Activated T-helper 1 cell treated with anti-CD3 and anti-CD28 coated beads, Interleukin-12 subunit alpha, Interleukin-12 subunit beta, Interleukin-2, Interleukin-4 antibody, amounts not matched to agents 30 ng/mL and 10 ng/mL and 1 ng/mL, durations not matched to agents 14 hours and 24 hours and 36 hours (primary cell): ENCODE results near the gene IMMP2L. TPM values are rescaled to one million over a fixed set of nuclear protein-coding genes. Genes with fewer than 3 reads are reported as not detected.
A peak's percentile ranks its signal among the peaks of the same experiment; 100 is the strongest.

ENCODE experiments used
- DNase-seq: peaks from one replicate; pipeline ENCODE4 v3.0.0; 2021; ENCODE audit warnings: low spot score
- H3K27ac Mint-ChIP-seq: one replicate; pipeline ENCODE4 v1.8.0; 2021; ENCODE audit warnings: mild to moderate bottlenecking, mixed read lengths
- H3K27me3 Mint-ChIP-seq: one replicate; pipeline ENCODE4 v1.8.0; 2022; ENCODE audit warnings: mild to moderate bottlenecking, moderate library complexity, mixed read lengths; ENCODE audit not compliant: insufficient read depth
- H3K36me3 Mint-ChIP-seq: one replicate; pipeline ENCODE4 v1.8.0; 2021; ENCODE audit warnings: low read depth, mixed read lengths
- H3K4me1 Mint-ChIP-seq: one replicate; pipeline ENCODE4 v1.8.0; 2021; ENCODE audit warnings: low read depth, mixed read lengths
- H3K4me3 Mint-ChIP-seq: one replicate; pipeline ENCODE4 v1.8.0; 2021; ENCODE audit warnings: mild to moderate bottlenecking, moderate library complexity, mixed read lengths
- H3K9me3 Mint-ChIP-seq: one replicate; pipeline ENCODE4 v1.8.0; 2021; ENCODE audit warnings: mixed read lengths
- intact Hi-C: fragments of 100-400 bp; cut with micrococcal nuclease; formaldehyde crosslinking; loops from one replicate; pipeline ENCODE4 v1.15.1; 2024
- total RNA-seq: library from RNA; stranded (reverse); gene quantifications from 2 replicates; pipeline ENCODE4 v1.2.3, GENCODE V29; 2022

IMMP2L gene
- total RNA-seq, 1 donor from 2014 or later = 11.3 TPM

- Mint-ChIP-seq H3K9me3 (no peaks in the 10 kb centered on the region), H3K27ac (peak within 1 kb of the TSS; percentile 87), H3K27me3 (no peaks in the 10 kb centered on the region), H3K36me3 (peaks cover 38% of the 10 kb centered on the region), H3K4me1 (peaks cover 85% of the 10 kb centered on the region), H3K4me3 (peak within 1 kb of the TSS; percentile 93)
- intact Hi-C loops = loop anchor here (1.0 to 10.0 kb wide), 10 partner anchors 7 to 646 kb away; partner anchors contain the start of gene IMMP2L
- DNase-seq = peak; percentile 41
Measured at GRCh38 chr7:111090846-111091245, 471.4 kb downstream of the IMMP2L start, which contains the start of gene LRRN3. Gene LRRN3 (plus strand): TSS chr7:111091127. CDS start chr7:111122773, 31,646 bp downstream.

GRCh38 chr7:111089822-111090426, 472.4 kb downstream of the IMMP2L start:
- DNase-seq = no peak
- intact Hi-C loops = loop anchor here (1.0 to 10.0 kb wide), 9 partner anchors 8 to 647 kb away; partner anchors contain the start of gene IMMP2L
- peaks cover 4% of the 10 kb centered on the region for H3K9me3 Mint-ChIP-seq
- H3K36me3 Mint-ChIP-seq = peaks cover 40% of the 10 kb centered on the region
- H3K27ac Mint-ChIP-seq = no peak overlapping the region
- no peaks in the 10 kb centered on the region for H3K27me3 Mint-ChIP-seq
- H3K4me1 Mint-ChIP-seq = peaks cover 85% of the 10 kb centered on the region
- H3K4me3 Mint-ChIP-seq = peak overlapping the region; percentile 93

- intact Hi-C loops = no loop called here
- Mint-ChIP-seq H3K27ac (peak overlapping the region; percentile 9), H3K4me3 (no peak overlapping the region), H3K36me3 (peaks cover 28% of the 10 kb centered on the region), H3K4me1 (peaks cover 85% of the 10 kb centered on the region), H3K27me3 (no peaks in the 10 kb centered on the region), H3K9me3 (peaks cover 9% of the 10 kb centered on the region)
- DNase-seq = no peak
Measured at GRCh38 chr7:111088328-111088727, 474.0 kb downstream of the IMMP2L start.

- no peak for DNase-seq
- H3K27me3 Mint-ChIP-seq = no peaks in the 10 kb centered on the region
- intact Hi-C loops = no loop called here
- H3K27ac Mint-ChIP-seq = peak overlapping the region; percentile 94
- peaks cover 9% of the 10 kb centered on the region for H3K9me3 Mint-ChIP-seq
- peak overlapping the region; percentile 54 for H3K4me3 Mint-ChIP-seq
- peaks cover 16% of the 10 kb centered on the region for H3K36me3 Mint-ChIP-seq
- peaks cover 89% of the 10 kb centered on the region for H3K4me1 Mint-ChIP-seq
Measured at GRCh38 chr7:111086532-111086931, 475.8 kb downstream of the IMMP2L start.

GRCh38 chr7:111085356-111085755, 476.9 kb downstream of the IMMP2L start:
- intact Hi-C loops = no loop called here
- Mint-ChIP-seq H3K4me1 (peaks cover 91% of the 10 kb centered on the region), H3K27ac (peak overlapping the region; percentile 82), H3K36me3 (peaks cover 13% of the 10 kb centered on the region), H3K9me3 (peaks cover 9% of the 10 kb centered on the region), H3K4me3 (peak overlapping the region; percentile 15), H3K27me3 (no peaks in the 10 kb centered on the region)
- DNase-seq = no peak

GRCh38 chr7:111083413-111083812, 478.9 kb downstream of the IMMP2L start:
- peak; percentile 74 for DNase-seq
- Mint-ChIP-seq H3K27me3 (no peaks in the 10 kb centered on the region), H3K27ac (peak overlapping the region; percentile 82), H3K4me3 (peak overlapping the region; percentile 59), H3K9me3 (peaks cover 9% of the 10 kb centered on the region), H3K4me1 (peaks cover 84% of the 10 kb centered on the region), H3K36me3 (peaks cover 13% of the 10 kb centered on the region)
- intact Hi-C loops = loop anchor here (1.0 to 5.0 kb wide), 9 partner anchors 9 to 1369 kb away; partner anchors contain the start of genes DOCK4, IFRD1 and ZNF277

GRCh38 chr7:111082351-111082750, 479.9 kb downstream of the IMMP2L start:
- Mint-ChIP-seq H3K4me1 (peaks cover 81% of the 10 kb centered on the region), H3K9me3 (peaks cover 9% of the 10 kb centered on the region), H3K4me3 (peak overlapping the region; percentile 74), H3K27me3 (no peaks in the 10 kb centered on the region), H3K27ac (peak overlapping the region; percentile 82), H3K36me3 (peaks cover 13% of the 10 kb centered on the region)
- intact Hi-C loops = loop anchor here (2.0 to 5.0 kb wide), 5 partner anchors 58 to 1370 kb away; partner anchors contain the start of genes DOCK4, IFRD1 and ZNF277
- DNase-seq = no peak

GRCh38 chr7:111081546-111082267, 480.6 kb downstream of the IMMP2L start:
- intact Hi-C loops = loop anchor here (2.0 to 5.0 kb wide), 5 partner anchors 57 to 1371 kb away; partner anchors contain the start of genes DOCK4, IFRD1 and ZNF277

GRCh38 chr7:111080495-111081105, 481.7 kb downstream of the IMMP2L start:
- H3K36me3 Mint-ChIP-seq = peaks cover 12% of the 10 kb centered on the region
- peak overlapping the region; percentile 67 for H3K27ac Mint-ChIP-seq
- H3K4me3 Mint-ChIP-seq = peak overlapping the region; percentile 21
- peaks cover 11% of the 10 kb centered on the region for H3K9me3 Mint-ChIP-seq
- H3K4me1 Mint-ChIP-seq = peaks cover 84% of the 10 kb centered on the region
- DNase-seq = no peak
- no peaks in the 10 kb centered on the region for H3K27me3 Mint-ChIP-seq
- intact Hi-C loops = loop anchor here (5.0 kb wide), 3 partner anchors 173 to 1372 kb away; partner anchors contain the start of genes DOCK4, IFRD1 and ZNF277

More at GRCh38 chr7:111081546-111082267, 480.6 kb downstream of the IMMP2L start:
- Mint-ChIP-seq H3K9me3 (peaks cover 9% of the 10 kb centered on the region), H3K4me3 (peak overlapping the region; percentile 74), H3K36me3 (peaks cover 13% of the 10 kb centered on the region), H3K27ac (peak overlapping the region; percentile 82), H3K27me3 (no peaks in the 10 kb centered on the region), H3K4me1 (peaks cover 83% of the 10 kb centered on the region)
- no peak for DNase-seq

- intact Hi-C loops = no loop called here
- H3K4me3 Mint-ChIP-seq = no peak overlapping the region
- no peak for DNase-seq
- H3K27me3 Mint-ChIP-seq = no peaks in the 10 kb centered on the region
- peaks cover 14% of the 10 kb centered on the region for H3K9me3 Mint-ChIP-seq
- H3K27ac Mint-ChIP-seq = peak overlapping the region; percentile 85
- H3K4me1 Mint-ChIP-seq = peaks cover 78% of the 10 kb centered on the region
- H3K36me3 Mint-ChIP-seq = peaks cover 11% of the 10 kb centered on the region
Measured at GRCh38 chr7:111077001-111077400, 485.3 kb downstream of the IMMP2L start.

- peaks cover 78% of the 10 kb centered on the region for H3K4me1 Mint-ChIP-seq
- DNase-seq = no peak
- H3K27me3 Mint-ChIP-seq = no peaks in the 10 kb centered on the region
- H3K27ac Mint-ChIP-seq = peak overlapping the region; percentile 85
- intact Hi-C loops = no loop called here
- peaks cover 11% of the 10 kb centered on the region for H3K36me3 Mint-ChIP-seq
- H3K4me3 Mint-ChIP-seq = peak overlapping the region; percentile 46
- peaks cover 14% of the 10 kb centered on the region for H3K9me3 Mint-ChIP-seq
Measured at GRCh38 chr7:111076205-111076604, 486.1 kb downstream of the IMMP2L start.

GRCh38 chr7:111075498-111075897, 486.8 kb downstream of the IMMP2L start:
- no peak for DNase-seq
- H3K9me3 Mint-ChIP-seq = peaks cover 14% of the 10 kb centered on the region
- H3K27me3 Mint-ChIP-seq = no peaks in the 10 kb centered on the region
- peaks cover 76% of the 10 kb centered on the region for H3K4me1 Mint-ChIP-seq
- H3K36me3 Mint-ChIP-seq = peaks cover 11% of the 10 kb centered on the region
- intact Hi-C loops = no loop called here
- H3K4me3 Mint-ChIP-seq = peak overlapping the region; percentile 46
- H3K27ac Mint-ChIP-seq = peak overlapping the region; percentile 85
